Measurements from ENCODE around the gene NEBL.

Gene NEBL

GRCh38 chr10:20901110-20901509 lies 4.0 kb upstream of the NEBL start:
- DNase-seq (ENCODE audit: low read depth) = no peak

GRCh38 chr10:20898866-20899535 lies 1.9 kb upstream of the NEBL start:
- no peak for DNase-seq (ENCODE audit: low read depth)

- no peak for DNase-seq (ENCODE audit: low read depth)
Measured at GRCh38 chr10:20893297-20893696, 3.8 kb downstream of the NEBL start.

- no peak for DNase-seq (ENCODE audit: low read depth)
Measured at GRCh38 chr10:20892796-20893195, 4.3 kb downstream of the NEBL start.

GRCh38 chr10:20892011-20892585 lies 5.0 kb downstream of the NEBL start:
- DNase-seq (ENCODE audit: low read depth) = no peak

GRCh38 chr10:20891338-20891714 lies 5.8 kb downstream of the NEBL start:
- DNase-seq (ENCODE audit: low read depth) = no peak

- no peak for DNase-seq (ENCODE audit: low read depth)
Measured at GRCh38 chr10:20890491-20891337, 6.4 kb downstream of the NEBL start.

- no peak for DNase-seq (ENCODE audit: low read depth)
Measured at GRCh38 chr10:20890009-20890408, 7.1 kb downstream of the NEBL start.

- no peak for DNase-seq (ENCODE audit: low read depth)
Measured at GRCh38 chr10:20888620-20889330, 8.3 kb downstream of the NEBL start.

GRCh38 chr10:20887706-20888555 lies 9.2 kb downstream of the NEBL start:
- DNase-seq (ENCODE audit: low read depth) = no peak

- DNase-seq (ENCODE audit: low read depth) = no peak
Measured at GRCh38 chr10:20885678-20886077, 11.4 kb downstream of the NEBL start.

- no peak for DNase-seq (ENCODE audit: low read depth)
Measured at GRCh38 chr10:20883552-20883951, 13.6 kb downstream of the NEBL start.

- no peak for DNase-seq (ENCODE audit: low read depth)
Measured at GRCh38 chr10:20882091-20882490, 15.0 kb downstream of the NEBL start.

- DNase-seq (ENCODE audit: low read depth) = no peak
Measured at GRCh38 chr10:20879136-20879535, 18.0 kb downstream of the NEBL start.

- no peak for DNase-seq (ENCODE audit: low read depth)
Measured at GRCh38 chr10:20877986-20878983, 18.8 kb downstream of the NEBL start.

- DNase-seq (ENCODE audit: low read depth) = no peak
Measured at GRCh38 chr10:20877554-20877953, 19.6 kb downstream of the NEBL start.

- DNase-seq (ENCODE audit: low read depth) = no peak
Measured at GRCh38 chr10:20874261-20874660, 22.9 kb downstream of the NEBL start.

GRCh38 chr10:20871970-20872369 lies 25.1 kb downstream of the NEBL start:
- DNase-seq (ENCODE audit: low read depth) = no peak

- no peak for DNase-seq (ENCODE audit: low read depth)
Measured at GRCh38 chr10:20870834-20871233, 26.3 kb downstream of the NEBL start.

GRCh38 chr10:20863008-20863407 lies 34.1 kb downstream of the NEBL start:
- DNase-seq (ENCODE audit: low read depth) = no peak

All from T-helper 22 cell (primary cell).